ENCODE measurements around the gene ENPP1.

The ENPP1 gene

GRCh38 chr6:131875647-131876046 lies 67.8 kb downstream of the ENPP1 start:
- TF ChIP-seq CTCF (IDR thresholded peaks at IDR 0.05; ENCODE audit: low read depth, low read length), result no peak
- no peak for DNase-seq (ENCODE audit: extremely low read depth, low read depth)

- no peak for TF ChIP-seq CTCF (IDR thresholded peaks at IDR 0.05; ENCODE audit: low read depth, low read length)
- no peak for DNase-seq (ENCODE audit: extremely low read depth, low read depth)
Measured at GRCh38 chr6:131876545-131876944, 68.7 kb downstream of the ENPP1 start.

- no peak for TF ChIP-seq CTCF (IDR thresholded peaks at IDR 0.05; ENCODE audit: low read depth, low read length)
- DNase-seq (ENCODE audit: extremely low read depth, low read depth), result no peak
Measured at GRCh38 chr6:131877999-131878789, 70.4 kb downstream of the ENPP1 start.

- DNase-seq (ENCODE audit: extremely low read depth, low read depth), result no peak
- no peak for TF ChIP-seq CTCF (IDR thresholded peaks at IDR 0.05; ENCODE audit: low read depth, low read length)
Measured at GRCh38 chr6:131883016-131883415, 75.2 kb downstream of the ENPP1 start.

- TF ChIP-seq CTCF (IDR thresholded peaks at IDR 0.05; ENCODE audit: low read depth, low read length), result no peak
- DNase-seq (ENCODE audit: extremely low read depth, low read depth), result no peak
Measured at GRCh38 chr6:131885237-131885636, 77.4 kb downstream of the ENPP1 start.

GRCh38 chr6:131886517-131886916 lies 78.7 kb downstream of the ENPP1 start:
- no peak for DNase-seq (ENCODE audit: extremely low read depth, low read depth)
- TF ChIP-seq CTCF (IDR thresholded peaks at IDR 0.05; ENCODE audit: low read depth, low read length), result no peak

- no peak for DNase-seq (ENCODE audit: extremely low read depth, low read depth)
- no peak for TF ChIP-seq CTCF (IDR thresholded peaks at IDR 0.05; ENCODE audit: low read depth, low read length)
Measured at GRCh38 chr6:131890091-131890490, 82.3 kb downstream of the ENPP1 start.
